ENCODE data around the gene CATSPERZ.

The CATSPERZ gene

DNA sequence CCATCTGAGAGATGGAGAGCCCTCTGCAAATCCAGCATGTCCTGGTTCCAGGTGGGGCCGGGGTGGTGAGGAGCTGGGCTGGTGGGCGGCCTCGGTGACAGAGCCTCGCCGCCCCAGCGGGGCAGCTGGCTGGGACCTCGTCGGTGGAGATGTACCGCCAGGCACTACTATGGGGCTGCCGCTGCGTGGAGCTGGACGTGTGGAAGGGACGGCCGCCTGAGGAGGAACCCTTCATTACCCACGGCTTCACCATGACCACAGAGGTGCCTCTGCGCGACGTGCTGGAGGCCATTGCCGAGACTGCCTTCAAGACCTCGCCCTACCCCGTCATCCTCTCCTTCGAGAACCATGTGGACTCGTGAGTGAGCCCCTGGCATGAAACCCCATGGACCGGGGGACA is 41.8 kb upstream of the CATSPERZ start:
- no peaks in the 10 kb centered on the region for H3K27me3 ChIP-seq (replicated peaks; ENCODE audit: control insufficient read depth, insufficient read depth, low read length)
- peaks cover 16% of the 10 kb centered on the region for H3K36me3 ChIP-seq (ENCODE audit: control insufficient read depth, insufficient read depth, low read length)
- DNase-seq (ENCODE audit: extremely low read depth, insufficient read length), result no peak
- no peak overlapping the region for H3K4me3 ChIP-seq (replicated peaks; ENCODE audit: low read depth, low read length)
- TF ChIP-seq, protein P1, sequence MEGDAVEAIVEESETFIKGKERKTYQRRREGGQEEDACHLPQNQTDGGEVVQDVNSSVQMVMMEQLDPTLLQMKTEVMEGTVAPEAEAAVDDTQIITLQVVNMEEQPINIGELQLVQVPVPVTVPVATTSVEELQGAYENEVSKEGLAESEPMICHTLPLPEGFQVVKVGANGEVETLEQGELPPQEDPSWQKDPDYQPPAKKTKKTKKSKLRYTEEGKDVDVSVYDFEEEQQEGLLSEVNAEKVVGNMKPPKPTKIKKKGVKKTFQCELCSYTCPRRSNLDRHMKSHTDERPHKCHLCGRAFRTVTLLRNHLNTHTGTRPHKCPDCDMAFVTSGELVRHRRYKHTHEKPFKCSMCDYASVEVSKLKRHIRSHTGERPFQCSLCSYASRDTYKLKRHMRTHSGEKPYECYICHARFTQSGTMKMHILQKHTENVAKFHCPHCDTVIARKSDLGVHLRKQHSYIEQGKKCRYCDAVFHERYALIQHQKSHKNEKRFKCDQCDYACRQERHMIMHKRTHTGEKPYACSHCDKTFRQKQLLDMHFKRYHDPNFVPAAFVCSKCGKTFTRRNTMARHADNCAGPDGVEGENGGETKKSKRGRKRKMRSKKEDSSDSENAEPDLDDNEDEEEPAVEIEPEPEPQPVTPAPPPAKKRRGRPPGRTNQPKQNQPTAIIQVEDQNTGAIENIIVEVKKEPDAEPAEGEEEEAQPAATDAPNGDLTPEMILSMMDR (IDR thresholded peaks at IDR 0.05; ENCODE audit: insufficient read depth, low read length, poor library complexity, severe bottlenecking), result no peak

DNA sequence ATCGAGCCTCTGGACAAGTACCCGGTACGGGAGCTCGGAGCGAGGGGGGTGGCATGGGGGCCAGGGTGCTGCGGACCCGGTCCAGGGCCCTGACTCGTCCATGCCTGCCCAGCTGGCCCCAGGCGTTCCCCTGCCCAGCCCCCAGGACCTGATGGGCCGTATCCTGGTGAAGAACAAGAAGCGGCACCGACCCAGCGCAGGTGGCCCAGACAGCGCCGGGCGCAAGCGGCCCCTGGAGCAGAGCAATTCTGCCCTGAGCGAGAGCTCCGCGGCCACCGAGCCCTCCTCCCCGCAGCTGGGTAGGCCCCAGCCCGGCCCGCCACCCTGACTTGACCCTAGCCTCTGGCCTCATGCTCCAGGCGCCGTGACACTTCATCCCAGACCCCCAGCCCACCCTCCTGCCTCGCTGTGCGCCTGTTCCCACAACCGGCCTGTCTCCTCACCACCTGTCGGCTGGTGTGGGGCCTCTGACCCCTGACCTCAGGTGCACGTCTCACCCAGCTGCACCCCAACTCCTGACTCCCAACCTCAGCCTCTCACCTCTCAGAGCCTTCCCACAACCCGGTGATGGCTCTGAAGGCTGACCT is 41.1 kb upstream of the CATSPERZ start:
- H3K4me3 ChIP-seq (replicated peaks; ENCODE audit: low read depth, low read length), result no peak overlapping the region
- TF ChIP-seq, protein P1 (IDR thresholded peaks at IDR 0.05; ENCODE audit: insufficient read depth, low read length, poor library complexity, severe bottlenecking), result no peak
- no peak for DNase-seq (ENCODE audit: extremely low read depth, insufficient read length)
- H3K27me3 ChIP-seq (replicated peaks; ENCODE audit: control insufficient read depth, insufficient read depth, low read length), result no peaks in the 10 kb centered on the region
- peaks cover 16% of the 10 kb centered on the region for H3K36me3 ChIP-seq (ENCODE audit: control insufficient read depth, insufficient read depth, low read length)

DNA sequence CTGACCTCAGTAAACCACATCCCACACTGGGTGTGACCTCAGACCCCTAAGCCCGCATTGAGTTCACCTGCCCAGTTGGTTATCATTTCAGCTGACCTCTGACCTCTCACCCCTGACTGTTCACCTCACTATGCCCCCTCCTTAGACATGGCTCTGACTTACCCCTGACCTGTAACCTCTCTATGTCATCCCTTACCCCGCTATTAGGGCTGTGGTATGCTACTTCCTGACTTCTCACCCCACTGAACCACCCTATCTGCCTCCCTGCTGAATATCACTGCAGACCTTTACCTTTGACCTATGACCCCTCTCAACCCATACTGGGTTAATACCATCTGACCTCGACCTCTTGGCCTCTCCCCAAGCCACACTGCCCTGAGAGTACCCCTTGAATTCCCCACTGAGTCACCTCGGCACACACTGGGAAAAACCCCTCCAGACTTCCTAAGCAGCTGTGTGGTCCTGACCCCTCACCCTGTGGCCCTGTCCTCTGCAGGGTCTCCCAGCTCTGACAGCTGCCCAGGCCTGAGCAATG is 40.6 kb upstream of the CATSPERZ start:
- no peak overlapping the region for H3K4me3 ChIP-seq (replicated peaks; ENCODE audit: low read depth, low read length)
- no peak for DNase-seq (ENCODE audit: extremely low read depth, insufficient read length)
- peaks cover 16% of the 10 kb centered on the region for H3K36me3 ChIP-seq (ENCODE audit: control insufficient read depth, insufficient read depth, low read length)
- TF ChIP-seq, protein P1 (IDR thresholded peaks at IDR 0.05; ENCODE audit: insufficient read depth, low read length, poor library complexity, severe bottlenecking), result no peak
- no peaks in the 10 kb centered on the region for H3K27me3 ChIP-seq (replicated peaks; ENCODE audit: control insufficient read depth, insufficient read depth, low read length)

DNA sequence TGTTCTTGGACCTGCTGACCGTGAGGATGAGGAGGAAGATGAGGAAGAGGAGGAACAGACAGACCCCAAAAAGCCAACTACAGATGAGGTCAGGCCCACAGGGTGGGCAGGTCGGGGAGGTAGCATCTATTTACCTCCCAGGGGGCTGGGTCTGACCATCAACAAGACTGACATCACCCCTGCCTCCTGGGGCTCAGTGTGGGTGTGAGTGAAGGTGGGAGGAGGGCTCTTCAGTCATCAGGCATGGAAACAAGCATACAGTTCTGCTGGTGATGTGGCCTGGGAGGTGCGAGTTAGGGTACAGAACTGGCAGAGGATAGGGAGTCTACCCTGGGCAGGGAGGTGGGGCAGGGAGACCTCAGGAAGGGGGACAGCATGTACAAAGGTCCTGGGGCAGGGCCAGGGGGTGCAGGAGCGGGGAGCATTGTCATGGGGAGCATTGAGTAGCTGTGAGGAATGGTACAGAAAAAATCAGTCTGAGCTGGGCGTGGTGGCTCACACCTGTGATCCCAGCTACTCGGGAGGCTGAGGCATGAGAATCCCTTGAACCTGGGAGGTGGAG is 39.9 kb upstream of the CATSPERZ start:
- Histone ChIP-seq H3K27me3 (replicated peaks; ENCODE audit: control insufficient read depth, insufficient read depth, low read length) (no peaks in the 10 kb centered on the region), H3K36me3 (ENCODE audit: control insufficient read depth, insufficient read depth, low read length) (peaks cover 16% of the 10 kb centered on the region), H3K4me3 (replicated peaks; ENCODE audit: low read depth, low read length) (no peak overlapping the region)
- TF ChIP-seq, protein P1 (IDR thresholded peaks at IDR 0.05; ENCODE audit: insufficient read depth, low read length, poor library complexity, severe bottlenecking), result no peak
- no peak for DNase-seq (ENCODE audit: extremely low read depth, insufficient read length)

DNA sequence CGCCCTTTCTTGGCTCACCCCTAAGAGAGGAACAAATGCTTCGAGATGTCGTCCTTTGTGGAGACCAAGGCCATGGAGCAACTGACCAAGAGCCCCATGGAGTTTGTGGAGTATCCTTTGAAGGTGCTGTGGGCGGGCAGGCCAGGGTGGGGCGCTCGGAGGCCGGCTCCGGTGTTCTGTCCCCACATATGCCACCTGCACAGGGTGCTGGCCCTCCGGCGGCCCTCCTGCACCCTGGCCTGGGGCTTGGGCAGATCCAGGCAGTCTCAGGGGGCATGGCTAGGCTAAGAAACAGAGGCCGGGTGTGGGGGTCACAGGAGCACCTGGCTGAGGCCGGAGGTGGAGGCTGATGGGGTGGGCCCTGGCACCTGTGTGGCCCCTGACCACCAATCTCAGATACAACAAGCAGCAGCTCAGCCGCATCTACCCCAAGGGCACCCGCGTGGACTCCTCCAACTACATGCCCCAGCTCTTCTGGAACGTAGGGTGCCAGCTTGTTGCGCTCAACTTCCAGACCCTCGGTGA is 38.5 kb upstream of the CATSPERZ start:
- TF ChIP-seq, protein P1 (IDR thresholded peaks at IDR 0.05; ENCODE audit: insufficient read depth, low read length, poor library complexity, severe bottlenecking), result no peak
- Histone ChIP-seq H3K36me3 (ENCODE audit: control insufficient read depth, insufficient read depth, low read length) (peaks cover 12% of the 10 kb centered on the region), H3K4me3 (replicated peaks; ENCODE audit: low read depth, low read length) (no peak overlapping the region), H3K27me3 (replicated peaks; ENCODE audit: control insufficient read depth, insufficient read depth, low read length) (no peaks in the 10 kb centered on the region)
- no peak for DNase-seq (ENCODE audit: extremely low read depth, insufficient read length)
